Aorta (tissue), 5 donors: Measurements from ENCODE around the gene KCND2. TPM values are rescaled to one million over a fixed set of nuclear protein-coding genes. Genes with fewer than 3 reads are reported as not detected.

ENCODE experiments used
- ATAC-seq: fragments of 200-7000 bp; cut with Tn5 transposase; one replicate; pipeline ENCODE4 v1.9.1; 2022; ENCODE audit warnings: moderate library complexity; ENCODE audit not compliant: low FRiP score
- DNase-seq, 2 donors: peaks; one replicate each; pipeline ENCODE4 v3.0.0-alpha.2; 2020
- H3K27ac ChIP-seq, 2 donors: one replicate each; pipeline ENCODE4 v1.5.1; 2013; ENCODE audit warnings: low read length in 2 of 2, mild to moderate bottlenecking in 2 of 2, moderate library complexity in 2 of 2, control low read depth in 1 of 2, inconsistent platforms in 1 of 2, low read depth in 1 of 2
- H3K27me3 ChIP-seq, 2 donors: one replicate each; pipeline ENCODE4 v1.6.1; 2013; ENCODE audit warnings: control low read depth in 1 of 2, low read length in 1 of 2, mild to moderate bottlenecking in 1 of 2, moderate library complexity in 1 of 2; ENCODE audit not compliant: insufficient read depth in 2 of 2, control insufficient read depth in 1 of 2
- H3K36me3 ChIP-seq, 2 donors: one replicate each; pipeline ENCODE4 v1.6.1; 2013; ENCODE audit warnings: control low read depth in 1 of 2, low read length in 1 of 2, mild to moderate bottlenecking in 1 of 2; ENCODE audit not compliant: insufficient read depth in 2 of 2, control insufficient read depth in 1 of 2
- H3K4me1 ChIP-seq, 2 donors: one replicate each; pipeline ENCODE4 v1.6.1; 2013; ENCODE audit warnings: low read length in 2 of 2, control low read depth in 1 of 2, mild to moderate bottlenecking in 1 of 2, moderate library complexity in 1 of 2; ENCODE audit not compliant: insufficient read depth in 2 of 2, control insufficient read depth in 1 of 2
- H3K4me3 ChIP-seq, 2 donors: one replicate each; pipeline ENCODE4 v1.5.1; 2013; ENCODE audit warnings: low read length in 2 of 2, control low read depth in 1 of 2, mild to moderate bottlenecking in 1 of 2
- H3K9me3 ChIP-seq: one replicate; pipeline ENCODE4 v1.6.1; 2013; ENCODE audit warnings: mild to moderate bottlenecking, low read length; ENCODE audit not compliant: control insufficient read depth
- WGBS, 2 donors: extraction: QIAGEN DNeasy Blood & Tissue Kit; methylation state at CpG; one replicate each; pipeline ENCODE4 v1.1.7; 2013; 5-methylcytosine and 5-hydroxymethylcytosine counted together
- intact Hi-C, 2 donors: fragments of 100-400 bp; cut with DNase I; formaldehyde crosslinking; loops; one replicate each; pipeline versions ENCODE4 v1.14.2 to v1.15.0; 2022
- polyA plus RNA-seq, 2 donors: library from polyadenylated mRNA; stranded (reverse); fragments of 200-250 nt; gene quantifications; one replicate each; pipeline ENCODE4 v1.2.3, GENCODE V29; 2013
- total RNA-seq, 2 donors: library from RNA; stranded (reverse); fragmentation: NEBNext Ultra II Directional; extraction: Animal tissue kit (Norgen Biotek cat#: 25700); gene quantifications; one replicate each; pipeline ENCODE4 v1.2.1, GENCODE V29; 2021
- donor health status: healthy with polysubstance abuse.
- donor health status: Bipolar disorder and iron deficiency.
- donor health status: DM: no; HTN: no; CAD: no.
- donor health status: DM: no; HTN: no; CAD: no.
- donor health status: DM: yes; HTN: yes; CAD: no.

The KCND2 gene
- total and polyA plus RNA-seq, 4 donors = 1.9 to 4.2 TPM; not detected in 2

DNA sequence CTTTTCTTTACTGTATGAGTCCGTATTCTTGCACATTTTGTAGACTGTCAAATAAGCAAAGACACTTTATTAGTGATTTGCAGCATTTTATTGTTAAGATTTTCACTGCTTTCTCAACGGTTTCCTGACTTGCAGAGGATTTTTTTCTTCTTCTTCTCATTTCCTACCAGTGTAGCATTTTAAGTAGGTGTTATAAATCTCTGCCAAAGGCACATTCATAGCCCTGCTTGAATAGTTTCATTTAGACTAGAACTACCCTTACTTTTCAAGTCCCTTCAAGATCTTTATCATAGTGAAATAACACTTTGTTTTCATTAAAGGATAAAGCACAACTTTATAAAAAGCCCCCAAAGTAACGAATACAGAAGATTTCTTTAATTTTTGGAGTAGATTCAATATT, 313.6 kb downstream of the KCND2 start:
- 21 to 31% methylated on average over 3 of the region's 3 CpGs for WGBS, 2 donors
- H3K27ac ChIP-seq = no peak overlapping the region
- no peaks in the 10 kb centered on the region for H3K4me1 ChIP-seq
- no peaks in the 10 kb centered on the region for H3K36me3 ChIP-seq
- no peaks in the 10 kb centered on the region for H3K9me3 ChIP-seq
- no peak overlapping the region for H3K4me3 ChIP-seq
- no peaks in the 10 kb centered on the region for H3K27me3 ChIP-seq
- no peak for DNase-seq
- ATAC-seq = no peak
- intact Hi-C loops = no loop called here

DNA sequence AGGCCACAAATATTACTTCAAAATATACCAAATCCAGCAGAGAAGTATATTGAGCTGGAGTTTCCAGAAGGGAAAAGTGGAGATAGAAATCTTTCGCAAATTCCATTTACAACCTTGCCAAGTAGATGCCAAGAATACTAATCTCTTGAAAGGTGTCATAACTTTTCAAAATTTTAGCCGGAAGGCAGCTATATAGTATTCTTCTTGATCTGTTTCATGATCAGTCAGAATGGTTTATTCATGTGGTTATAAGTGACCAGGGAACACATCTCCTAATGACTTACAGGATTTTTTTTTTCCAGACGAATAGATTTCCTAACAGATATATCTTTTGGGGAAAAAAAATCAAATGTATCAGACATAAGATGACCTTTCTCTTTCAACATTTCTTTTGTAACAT, 314.3 kb downstream of the KCND2 start:
- H3K27me3 ChIP-seq = no peaks in the 10 kb centered on the region
- H3K4me1 ChIP-seq = no peaks in the 10 kb centered on the region
- no peak for ATAC-seq
- WGBS, 2 donors = 50 to 53% methylated on average over 3 of the region's 3 CpGs
- H3K36me3 ChIP-seq = no peaks in the 10 kb centered on the region
- H3K27ac ChIP-seq = no peak overlapping the region
- intact Hi-C loops = no loop called here
- no peaks in the 10 kb centered on the region for H3K9me3 ChIP-seq
- DNase-seq = no peak
- no peak overlapping the region for H3K4me3 ChIP-seq

DNA sequence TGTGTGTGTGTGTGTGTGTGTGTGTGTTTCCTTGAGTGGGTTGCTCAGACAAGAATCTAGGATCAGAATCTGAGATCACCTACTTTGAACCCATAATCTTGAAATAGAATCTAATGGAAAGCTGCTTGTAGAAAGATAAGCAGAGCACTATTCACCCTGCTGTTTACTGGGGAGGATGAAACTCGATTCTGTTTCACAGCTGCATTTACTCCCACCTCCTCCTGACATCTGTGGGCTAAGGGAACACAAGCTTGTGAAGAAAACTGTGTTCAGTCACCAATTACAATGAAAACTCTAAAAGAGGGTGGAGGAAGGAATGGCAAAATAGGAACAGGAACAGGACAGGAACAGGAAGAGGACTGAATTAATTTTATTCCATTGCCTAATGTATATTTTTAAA, 315.4 kb downstream of the KCND2 start:
- Histone ChIP-seq H3K4me3 (no peak overlapping the region), H3K36me3 (no peaks in the 10 kb centered on the region), H3K27ac (no peak overlapping the region), H3K9me3 (no peaks in the 10 kb centered on the region), H3K27me3 (no peaks in the 10 kb centered on the region), H3K4me1 (no peaks in the 10 kb centered on the region)
- ATAC-seq (no peak), DNase-seq (no peak)
- 4 to 5% methylated on average over 1 of the region's 1 CpG for WGBS, 2 donors
- intact Hi-C loops = no loop called here

DNA sequence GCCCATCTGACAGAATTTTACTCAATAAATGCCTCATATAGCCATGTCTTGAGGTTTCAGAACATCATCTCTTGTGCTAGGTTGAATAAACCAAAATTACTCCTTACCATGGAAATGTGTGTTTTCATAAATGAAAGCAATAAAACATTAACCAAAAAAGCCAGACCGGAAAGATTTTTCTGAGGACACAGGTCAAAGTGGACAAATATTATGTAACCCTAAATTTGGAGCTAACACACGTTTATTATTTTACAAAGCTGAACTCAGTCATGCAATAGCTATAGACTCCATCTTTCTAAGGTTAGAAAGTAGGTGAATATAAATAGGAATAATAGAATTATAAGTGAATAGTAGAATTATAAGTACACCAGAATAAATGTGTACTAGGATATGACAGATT, 315.9 kb downstream of the KCND2 start:
- Histone ChIP-seq H3K36me3 (no peaks in the 10 kb centered on the region), H3K9me3 (no peaks in the 10 kb centered on the region), H3K4me1 (no peaks in the 10 kb centered on the region), H3K27ac (no peak overlapping the region), H3K4me3 (no peak overlapping the region), H3K27me3 (no peaks in the 10 kb centered on the region)
- ATAC-seq = no peak
- intact Hi-C loops = no loop called here
- WGBS, 2 donors = 40 to 44% methylated on average over 2 of the region's 2 CpGs
- no peak for DNase-seq

DNA sequence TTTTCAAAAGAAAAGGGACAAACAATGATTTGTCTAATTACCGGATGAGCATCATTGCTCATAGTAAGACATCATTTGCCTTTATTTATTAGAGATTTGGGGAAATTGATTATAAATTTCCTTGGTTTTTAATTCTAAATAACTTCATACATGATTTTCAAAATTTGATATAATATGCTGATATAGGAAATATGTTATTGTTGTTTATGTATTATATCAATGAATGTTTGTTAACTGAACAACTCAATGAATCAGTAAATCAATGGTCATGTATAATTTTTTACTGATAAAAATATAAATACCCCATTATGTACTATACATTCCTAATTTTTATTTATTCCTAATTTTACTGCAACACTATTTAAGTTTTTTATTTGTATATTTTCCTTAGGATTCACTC, 327.6 kb downstream of the KCND2 start:
- WGBS, 2 donors = 92 to 97% methylated on average over 1 of the region's 1 CpG
- no peaks in the 10 kb centered on the region for H3K27me3 ChIP-seq
- DNase-seq (no peak), ATAC-seq (no peak)
- no peak overlapping the region for H3K4me3 ChIP-seq
- H3K36me3 ChIP-seq = no peaks in the 10 kb centered on the region
- intact Hi-C loops = no loop called here
- H3K4me1 ChIP-seq = no peaks in the 10 kb centered on the region
- no peaks in the 10 kb centered on the region for H3K9me3 ChIP-seq
- no peak overlapping the region for H3K27ac ChIP-seq

DNA sequence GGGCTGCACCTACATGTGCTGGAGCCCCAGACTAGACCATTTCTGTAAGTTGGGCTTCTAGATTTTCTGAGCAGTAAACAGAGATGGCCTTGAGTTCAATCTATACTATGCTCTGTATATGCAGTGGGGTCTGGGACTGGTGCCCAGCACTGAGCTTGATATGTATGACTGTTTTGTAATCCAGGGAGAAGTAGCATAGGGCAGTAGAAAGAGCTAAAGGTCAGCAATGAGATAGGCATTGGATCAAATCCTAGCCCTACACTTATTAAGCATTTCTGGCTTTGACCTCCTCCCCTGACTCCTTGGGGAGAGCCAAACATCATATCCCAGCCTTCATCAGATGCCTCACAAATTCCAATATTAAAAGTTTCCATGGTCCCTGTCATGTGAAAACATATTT, 330.4 kb downstream of the KCND2 start:
- H3K9me3 ChIP-seq = peaks cover 2% of the 10 kb centered on the region
- H3K36me3 ChIP-seq = no peaks in the 10 kb centered on the region
- no peak overlapping the region for H3K4me3 ChIP-seq
- ATAC-seq = no peak
- no peaks in the 10 kb centered on the region for H3K4me1 ChIP-seq
- intact Hi-C loops = no loop called here
- DNase-seq = no peak
- H3K27ac ChIP-seq = no peak overlapping the region
- no peaks in the 10 kb centered on the region for H3K27me3 ChIP-seq

DNA sequence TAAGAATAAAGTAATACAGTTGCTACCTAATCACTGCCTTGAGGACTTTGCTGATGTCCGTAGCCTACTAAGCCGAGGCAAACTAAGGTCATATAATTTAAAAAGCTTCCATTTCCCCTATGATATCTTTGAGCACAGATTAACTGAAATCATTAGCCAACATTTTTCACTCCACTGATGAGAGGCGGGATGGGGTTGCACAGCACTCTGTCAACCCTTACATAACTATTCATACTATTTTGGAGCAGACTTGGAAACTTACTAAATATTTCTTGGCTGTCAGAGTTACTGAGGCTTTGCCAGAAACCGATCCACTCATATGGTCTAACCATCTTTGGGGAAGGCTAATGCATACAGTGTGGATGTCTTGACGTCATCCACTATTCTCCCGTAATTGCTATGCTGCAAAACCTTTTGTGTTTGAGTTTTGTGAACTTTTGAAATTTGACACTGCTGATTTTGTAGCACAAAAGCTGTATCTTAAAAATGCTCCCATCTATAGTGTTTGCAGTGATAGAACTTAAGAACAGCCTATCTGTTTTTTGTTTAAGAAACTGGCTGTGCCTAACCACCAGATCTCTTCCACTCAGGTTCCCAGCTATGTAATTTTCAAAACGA, 336.3 kb downstream of the KCND2 start:
- ATAC-seq (no peak), DNase-seq (no peak)
- Histone ChIP-seq H3K9me3 (peaks cover 2% of the 10 kb centered on the region), H3K36me3 (no peaks in the 10 kb centered on the region), H3K27ac (no peak overlapping the region), H3K4me1 (no peaks in the 10 kb centered on the region), H3K27me3 (no peaks in the 10 kb centered on the region), H3K4me3 (no peak overlapping the region)
- 59 to 64% methylated on average over 7 of the region's 7 CpGs for WGBS, 2 donors
- intact Hi-C loops = no loop called here

DNA sequence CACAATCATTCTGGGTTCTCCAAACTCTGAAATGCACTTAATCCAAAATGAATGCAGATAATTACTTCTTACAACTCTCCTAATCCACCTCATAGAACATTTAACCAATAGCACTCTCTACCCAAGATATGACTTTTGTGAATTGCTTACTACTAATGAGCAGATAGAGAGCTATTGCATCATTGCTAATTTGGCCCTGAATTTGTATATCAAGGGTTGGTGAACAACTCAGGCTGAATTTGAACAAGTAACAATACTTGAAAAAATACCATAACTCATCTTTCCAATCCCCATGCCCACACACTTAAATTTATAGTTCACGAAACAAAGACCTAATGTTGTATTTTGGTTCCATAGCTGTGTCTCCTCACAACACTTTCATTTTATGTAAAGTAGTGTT, 339.0 kb downstream of the KCND2 start:
- DNase-seq (no peak), ATAC-seq (no peak)
- intact Hi-C loops = no loop called here
- WGBS, 2 donors = 84 to 95% methylated on average over 1 of the region's 1 CpG
- Histone ChIP-seq H3K36me3 (no peaks in the 10 kb centered on the region), H3K9me3 (no peaks in the 10 kb centered on the region), H3K27me3 (no peaks in the 10 kb centered on the region), H3K4me3 (no peak overlapping the region), H3K4me1 (no peaks in the 10 kb centered on the region), H3K27ac (no peak overlapping the region)

DNA sequence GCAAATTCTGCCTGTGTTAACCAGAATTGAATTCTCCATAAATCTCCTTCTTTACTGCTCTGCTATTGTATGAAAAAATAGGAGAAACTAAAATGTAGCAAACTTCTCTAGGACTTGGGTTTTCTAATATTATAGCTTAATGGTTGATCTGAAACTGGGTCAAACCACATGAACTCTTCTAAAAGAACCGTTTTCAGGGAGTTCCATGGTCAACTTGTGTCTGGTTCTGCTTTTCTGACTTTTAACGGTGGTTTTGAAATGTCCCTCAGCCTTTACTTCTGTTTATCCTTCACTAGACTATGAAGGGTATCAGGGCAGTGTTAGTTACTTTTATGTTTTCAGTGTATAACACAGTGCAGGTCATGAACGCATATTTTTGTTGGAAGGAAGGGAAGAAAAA, 342.7 kb downstream of the KCND2 start:
- Histone ChIP-seq H3K27ac (no peak overlapping the region), H3K9me3 (no peaks in the 10 kb centered on the region), H3K4me1 (no peaks in the 10 kb centered on the region), H3K4me3 (no peak overlapping the region), H3K27me3 (no peaks in the 10 kb centered on the region), H3K36me3 (no peaks in the 10 kb centered on the region)
- no peak for ATAC-seq
- WGBS, 2 donors = 55 to 71% methylated on average over 3 of the region's 3 CpGs
- no peak for DNase-seq
- intact Hi-C loops = no loop called here
